Measurements from ENCODE around the gene AIDA.

GRCh38 chr1:222642468-222642867 is 69.8 kb downstream of the AIDA start:
- no peak for TF ChIP-seq EZH2 (IDR thresholded peaks at IDR 0.05; ENCODE audit: borderline replicate concordance, low read depth, low read length, severe bottlenecking)
- no peak for TF ChIP-seq CTCF (IDR thresholded peaks at IDR 0.05; ENCODE audit: borderline replicate concordance, extremely low read depth, low read length, poor library complexity, severe bottlenecking)

Data from DND-41 (cell line).